ENCODE results near the gene KRTAP2-4.
"Not testable (repeated sequence)": the region's sequence is repeated elsewhere in the genome, so short reads cannot be mapped to it uniquely, and the experiment has no call there.

Gene KRTAP2-4

GRCh38 chr17:41052566-41052965, 13.1 kb downstream of the KRTAP2-4 start:
- H2AK5ac ChIP-seq (ENCODE audit: low read length): no peak overlapping the region
- H3K79me2 ChIP-seq (ENCODE audit: control insufficient read depth, insufficient read depth, low read length): no peaks in the 10 kb centered on the region
- H2BK5ac ChIP-seq (ENCODE audit: low read length): no peak overlapping the region
- H3K4me3 ChIP-seq (ENCODE audit: low read length): no peak overlapping the region
- no peak overlapping the region for H4K8ac ChIP-seq (ENCODE audit: low read depth, low read length)
- no peaks in the 10 kb centered on the region for H3K27me3 ChIP-seq (ENCODE audit: insufficient read depth, low read length, poor library complexity)
- H3K56ac ChIP-seq (ENCODE audit: low read length): no peak overlapping the region
- H3K9ac ChIP-seq (ENCODE audit: low read length): no peak overlapping the region
- no peak overlapping the region for H3K4ac ChIP-seq (ENCODE audit: low read depth, low read length)
- H3K79me1 ChIP-seq (ENCODE audit: low read length): no peaks in the 10 kb centered on the region
- no peak overlapping the region for H3K27ac ChIP-seq (ENCODE audit: low read depth, low read length)
- DNase-seq: no peak
- H4K5ac ChIP-seq (ENCODE audit: low read length): no peak overlapping the region
- no peak overlapping the region for H2BK15ac ChIP-seq (replicated peaks; ENCODE audit: low read depth)
- H3K4me2 ChIP-seq (ENCODE audit: low read length): no peak overlapping the region
- no peaks in the 10 kb centered on the region for H3K36me3 ChIP-seq (ENCODE audit: control insufficient read depth, insufficient read depth, low read length)
- H3K18ac ChIP-seq (ENCODE audit: low read length): no peak overlapping the region
- no peak overlapping the region for H3K23ac ChIP-seq (ENCODE audit: low read length)
- peaks cover 1% of the 10 kb centered on the region for H3K4me1 ChIP-seq (ENCODE audit: control insufficient read depth, low read depth, low read length)
- H2BK120ac ChIP-seq (ENCODE audit: low read depth, low read length): no peak overlapping the region

GRCh38 chr17:41049110-41049509, 16.6 kb downstream of the KRTAP2-4 start:
- peak overlapping the region; percentile 60 for H3K18ac ChIP-seq (ENCODE audit: low read length)
- WGBS (ENCODE audit: extremely low coverage, insufficient coverage, low lambda C conversion rate): no CpG with 5 or more reads among the region's 2 CpGs
- peaks cover 1% of the 10 kb centered on the region for H3K4me1 ChIP-seq (ENCODE audit: control insufficient read depth, low read depth, low read length)
- no peak overlapping the region for H3K4ac ChIP-seq (ENCODE audit: low read depth, low read length)
- H3K27ac ChIP-seq (ENCODE audit: low read depth, low read length): no peak overlapping the region
- H3K4me2 ChIP-seq (ENCODE audit: low read length): no peak overlapping the region
- no peaks in the 10 kb centered on the region for H3K79me1 ChIP-seq (ENCODE audit: low read length)
- DNase-seq: no peak
- peak overlapping the region; percentile 63 for H2BK5ac ChIP-seq (ENCODE audit: low read length)
- H2BK120ac ChIP-seq (ENCODE audit: low read depth, low read length): no peak overlapping the region
- H4K8ac ChIP-seq (ENCODE audit: low read depth, low read length): no peak overlapping the region
- H3K23ac ChIP-seq (ENCODE audit: low read length): no peak overlapping the region
- H3K27me3 ChIP-seq (ENCODE audit: insufficient read depth, low read length, poor library complexity): no peaks in the 10 kb centered on the region
- H4K5ac ChIP-seq (ENCODE audit: low read length): no peak overlapping the region
- H2AK5ac ChIP-seq (ENCODE audit: low read length): no peak overlapping the region
- H3K36me3 ChIP-seq (ENCODE audit: control insufficient read depth, insufficient read depth, low read length): no peaks in the 10 kb centered on the region
- H3K4me3 ChIP-seq (ENCODE audit: low read length): no peak overlapping the region
- H2BK15ac ChIP-seq (replicated peaks; ENCODE audit: low read depth): no peak overlapping the region
- H3K79me2 ChIP-seq (ENCODE audit: control insufficient read depth, insufficient read depth, low read length): no peaks in the 10 kb centered on the region
- H3K9ac ChIP-seq (ENCODE audit: low read length): no peak overlapping the region
- H3K56ac ChIP-seq (ENCODE audit: low read length): no peak overlapping the region

GRCh38 chr17:41048441-41048840, 17.2 kb downstream of the KRTAP2-4 start:
- Histone ChIP-seq H3K79me2 (ENCODE audit: control insufficient read depth, insufficient read depth, low read length) (no peaks in the 10 kb centered on the region), H2BK120ac (ENCODE audit: low read depth, low read length) (no peak overlapping the region), H3K4me2 (ENCODE audit: low read length) (no peak overlapping the region), H3K9ac (ENCODE audit: low read length) (no peak overlapping the region), H4K8ac (ENCODE audit: low read depth, low read length) (no peak overlapping the region), H3K27ac (ENCODE audit: low read depth, low read length) (no peak overlapping the region), H3K18ac (ENCODE audit: low read length) (peak overlapping the region; percentile 11), H3K79me1 (ENCODE audit: low read length) (no peaks in the 10 kb centered on the region), H3K56ac (ENCODE audit: low read length) (peak overlapping the region; percentile 49), H3K4ac (ENCODE audit: low read depth, low read length) (no peak overlapping the region), H2AK5ac (ENCODE audit: low read length) (no peak overlapping the region), H2BK5ac (ENCODE audit: low read length) (no peak overlapping the region), H4K5ac (ENCODE audit: low read length) (no peak overlapping the region), H3K4me1 (ENCODE audit: control insufficient read depth, low read depth, low read length) (peaks cover 1% of the 10 kb centered on the region), H3K23ac (ENCODE audit: low read length) (no peak overlapping the region), H2BK15ac (replicated peaks; ENCODE audit: low read depth) (no peak overlapping the region), H3K36me3 (ENCODE audit: control insufficient read depth, insufficient read depth, low read length) (no peaks in the 10 kb centered on the region), H3K27me3 (ENCODE audit: insufficient read depth, low read length, poor library complexity) (no peaks in the 10 kb centered on the region), H3K4me3 (ENCODE audit: low read length) (no peak overlapping the region)
- DNase-seq: peak; percentile 37
- WGBS (ENCODE audit: extremely low coverage, insufficient coverage, low lambda C conversion rate): no CpG with 5 or more reads among the region's 7 CpGs

- not testable (repeated sequence) for H4K5ac ChIP-seq (ENCODE audit: low read length); H2BK120ac ChIP-seq (ENCODE audit: low read depth, low read length); H3K4me2 ChIP-seq (ENCODE audit: low read length); H2AK5ac ChIP-seq (ENCODE audit: low read length); H3K4me1 ChIP-seq (ENCODE audit: control insufficient read depth, low read depth, low read length); H3K23ac ChIP-seq (ENCODE audit: low read length); H3K4me3 ChIP-seq (ENCODE audit: low read length); H2BK15ac ChIP-seq (replicated peaks; ENCODE audit: low read depth); H3K4ac ChIP-seq (ENCODE audit: low read depth, low read length); H3K36me3 ChIP-seq (ENCODE audit: control insufficient read depth, insufficient read depth, low read length); H3K79me1 ChIP-seq (ENCODE audit: low read length); DNase-seq; H3K79me2 ChIP-seq (ENCODE audit: control insufficient read depth, insufficient read depth, low read length); H3K27me3 ChIP-seq (ENCODE audit: insufficient read depth, low read length, poor library complexity); H3K27ac ChIP-seq (ENCODE audit: low read depth, low read length); H2BK5ac ChIP-seq (ENCODE audit: low read length); H3K9ac ChIP-seq (ENCODE audit: low read length); H4K8ac ChIP-seq (ENCODE audit: low read depth, low read length)
- no CpG with 5 or more reads among the region's 33 CpGs for WGBS (ENCODE audit: extremely low coverage, insufficient coverage, low lambda C conversion rate)
- peak within 1 kb of the TSS; percentile 34 for H3K56ac ChIP-seq (ENCODE audit: low read length)
- peak within 1 kb of the TSS; percentile 11 for H3K18ac ChIP-seq (ENCODE audit: low read length)
Observed at GRCh38 chr17:41046735-41047465, 18.8 kb downstream of the KRTAP2-4 start, which contains the start of gene KRTAP2-1. TSS of gene KRTAP2-1 (minus strand) at chr17:41047316. CDS start at chr17:41047267, 49 bp downstream.

- Histone ChIP-seq H3K79me2 (ENCODE audit: control insufficient read depth, insufficient read depth, low read length) (no peaks in the 10 kb centered on the region), H3K79me1 (ENCODE audit: low read length) (no peaks in the 10 kb centered on the region), H3K27ac (ENCODE audit: low read depth, low read length) (no peak overlapping the region), H4K8ac (ENCODE audit: low read depth, low read length) (no peak overlapping the region), H2BK5ac (ENCODE audit: low read length) (no peak overlapping the region), H4K5ac (ENCODE audit: low read length) (no peak overlapping the region), H3K4me3 (ENCODE audit: low read length) (no peak overlapping the region), H3K56ac (ENCODE audit: low read length) (no peak overlapping the region), H3K23ac (ENCODE audit: low read length) (no peak overlapping the region), H3K4ac (ENCODE audit: low read depth, low read length) (no peak overlapping the region), H3K27me3 (ENCODE audit: insufficient read depth, low read length, poor library complexity) (no peaks in the 10 kb centered on the region), H2BK120ac (ENCODE audit: low read depth, low read length) (no peak overlapping the region), H3K4me1 (ENCODE audit: control insufficient read depth, low read depth, low read length) (no peaks in the 10 kb centered on the region), H2AK5ac (ENCODE audit: low read length) (no peak overlapping the region), H3K4me2 (ENCODE audit: low read length) (no peak overlapping the region), H3K18ac (ENCODE audit: low read length) (no peak overlapping the region), H2BK15ac (replicated peaks; ENCODE audit: low read depth) (no peak overlapping the region), H3K9ac (ENCODE audit: low read length) (no peak overlapping the region), H3K36me3 (ENCODE audit: control insufficient read depth, insufficient read depth, low read length) (no peaks in the 10 kb centered on the region)
- WGBS (ENCODE audit: extremely low coverage, insufficient coverage, low lambda C conversion rate): no CpG with 5 or more reads among the region's 1 CpG
- DNase-seq: no peak
Observed at GRCh38 chr17:41042953-41043352, 22.7 kb downstream of the KRTAP2-4 start.

Measured in mesendoderm (in vitro differentiated cells).